ENCODE results near the gene EIF2B5.

Gene EIF2B5

DNA sequence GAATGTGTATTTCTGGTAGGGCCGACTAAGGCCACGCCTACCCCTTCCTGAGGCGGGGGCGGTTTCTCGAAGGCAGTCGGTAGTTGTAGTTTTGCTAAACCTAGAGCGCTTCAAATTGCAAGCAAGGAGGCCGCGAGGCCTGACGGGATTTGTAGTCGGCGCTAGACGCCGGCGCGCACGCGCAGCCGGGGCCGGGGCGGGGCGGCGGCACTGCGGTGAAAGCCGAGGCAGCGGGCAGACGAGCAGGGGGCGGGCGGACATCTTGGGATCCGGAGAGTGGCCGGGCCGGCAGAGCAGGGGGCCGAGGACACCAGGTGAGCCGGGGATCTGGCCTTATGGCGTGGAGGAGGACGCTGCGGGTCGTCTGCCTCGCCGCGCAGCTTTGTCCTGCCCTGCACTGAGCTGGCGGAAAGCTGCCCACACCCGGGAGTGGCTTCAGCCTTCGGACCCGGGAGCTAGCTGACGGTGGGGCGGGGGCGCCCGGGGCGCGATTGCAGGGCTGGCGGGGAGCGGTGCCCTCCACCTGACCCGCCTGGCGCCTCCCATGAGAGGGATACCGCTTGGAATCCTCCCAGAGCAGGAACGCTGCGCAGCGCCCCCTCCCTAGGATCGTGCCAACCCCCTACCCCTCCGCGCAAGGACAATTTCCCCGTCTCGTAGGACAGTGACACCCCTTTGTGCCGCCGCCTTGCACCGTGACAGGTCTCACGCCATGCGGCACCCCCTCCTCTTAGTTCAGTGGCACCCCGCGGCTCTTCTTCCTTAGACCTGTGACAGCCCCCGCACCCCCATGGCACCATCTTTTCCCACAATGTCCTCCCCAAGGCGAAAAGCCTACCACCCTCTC lies 39.7 kb downstream of the EIF2B5 start, which contains the start of gene AP2M1:
Gene AP2M1, plus strand, starts transcription at position 210 of the 847 bp plus-strand sequence. CDS start 2,139 bp downstream, outside the sequence.
- DNase-seq (ENCODE audit: low read depth), result peak; percentile 97

DNA sequence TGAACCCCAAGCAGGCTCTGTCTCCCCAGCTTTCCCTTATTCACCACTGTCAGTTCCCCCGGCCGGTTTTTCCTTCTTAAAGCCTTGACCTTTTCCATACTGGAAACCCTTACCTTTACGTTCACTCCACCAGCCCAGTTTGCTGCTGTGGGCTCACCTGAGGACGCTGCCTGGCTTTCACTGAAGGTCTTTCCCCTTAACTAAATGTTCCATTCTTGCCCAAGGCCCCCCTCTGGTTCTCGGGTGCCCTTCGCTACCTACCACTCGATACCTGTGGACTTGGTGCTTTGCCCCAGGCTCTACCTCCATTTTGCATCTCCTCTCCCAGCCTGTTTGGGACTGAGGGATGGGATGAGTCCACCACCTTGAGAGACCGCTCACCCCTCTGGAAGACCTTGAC lies 40.3 kb downstream of the EIF2B5 start:
- no peak for DNase-seq (ENCODE audit: low read depth)

DNA sequence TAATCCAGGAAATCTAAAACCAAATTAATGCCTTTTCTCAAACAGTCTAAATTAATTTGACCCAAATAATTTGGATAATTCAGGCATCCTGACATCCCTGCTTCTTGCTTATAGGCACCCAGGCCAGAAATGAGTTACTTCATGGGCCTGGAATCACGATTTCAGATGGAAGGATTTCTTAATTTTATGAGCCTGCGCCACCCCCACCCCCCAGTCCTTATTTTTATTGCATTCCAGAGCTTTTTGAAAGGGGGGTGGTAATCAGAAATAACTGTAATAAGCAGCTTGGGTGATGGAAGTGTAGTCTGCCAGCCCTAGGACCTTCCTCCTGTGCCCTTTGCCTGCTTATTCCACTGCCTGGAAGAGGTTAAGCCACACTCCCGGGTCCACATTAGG lies 40.8 kb downstream of the EIF2B5 start:
- no peak for DNase-seq (ENCODE audit: low read depth)

DNA sequence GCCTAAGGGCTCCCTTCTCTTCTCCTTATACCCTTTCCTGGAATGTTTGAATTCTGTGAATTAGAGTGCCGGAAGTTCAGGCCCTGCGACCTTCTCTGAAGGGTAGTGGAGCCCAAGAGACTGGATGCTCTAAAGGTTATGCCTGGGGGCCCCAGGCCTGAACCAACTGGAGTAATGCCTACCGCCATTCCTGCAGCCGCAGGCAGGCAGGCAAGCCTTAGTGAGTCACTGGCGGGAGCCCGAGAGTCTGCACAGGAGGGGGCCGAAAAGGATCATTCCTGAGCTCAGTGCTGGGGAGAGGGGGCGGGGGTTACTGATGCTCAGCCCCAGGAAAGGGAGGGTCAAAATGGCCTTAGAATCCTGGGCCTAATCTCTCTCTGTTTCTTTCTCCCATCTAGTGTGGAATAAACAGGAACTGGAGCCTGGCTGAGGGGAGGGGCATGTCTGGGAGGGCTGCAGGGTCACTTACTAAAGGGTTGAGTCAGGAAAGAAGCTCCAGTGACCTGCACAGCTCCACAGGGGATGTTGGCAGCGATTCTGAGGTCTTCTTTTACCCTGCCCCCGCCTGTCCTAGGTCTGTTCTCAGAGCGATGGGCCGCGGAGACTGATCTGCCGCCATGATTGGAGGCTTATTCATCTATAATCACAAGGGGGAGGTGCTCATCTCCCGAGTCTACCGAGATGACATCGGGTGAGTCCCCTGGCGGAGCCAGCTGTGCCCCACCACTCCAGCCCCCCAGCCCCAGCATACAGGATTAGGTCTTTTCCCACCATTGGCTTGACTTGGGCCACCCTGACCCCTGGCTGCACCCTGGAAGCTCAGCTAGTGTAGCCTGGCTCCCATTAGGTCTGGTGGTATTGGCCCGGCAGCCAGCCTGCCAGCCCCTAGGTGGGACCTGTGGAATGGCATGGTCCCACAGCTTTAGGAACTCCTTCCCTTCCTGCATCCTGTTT lies 41.5 kb downstream of the EIF2B5 start:
- DNase-seq (ENCODE audit: low read depth), result no peak

DNA sequence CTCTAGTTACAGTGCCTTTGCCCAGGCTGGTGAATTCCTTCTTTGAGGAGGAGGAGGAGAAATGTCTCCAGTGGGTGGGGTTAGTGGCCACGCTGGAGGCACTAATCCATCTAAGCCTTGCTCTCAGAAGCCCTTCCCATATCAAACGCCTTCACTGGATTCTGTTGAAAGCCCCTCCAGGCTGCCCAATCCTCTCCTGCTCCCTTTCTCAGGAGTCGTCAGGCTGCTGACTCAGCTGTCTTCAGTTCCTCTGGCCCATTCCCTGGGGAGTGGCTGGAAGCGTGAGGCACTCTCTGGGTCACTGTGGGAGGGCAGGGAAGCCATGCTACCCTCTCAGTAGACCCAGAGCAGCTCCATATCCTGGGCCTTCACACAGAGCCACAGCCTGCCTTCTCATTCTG lies 42.2 kb downstream of the EIF2B5 start:
- no peak for DNase-seq (ENCODE audit: low read depth)

DNA sequence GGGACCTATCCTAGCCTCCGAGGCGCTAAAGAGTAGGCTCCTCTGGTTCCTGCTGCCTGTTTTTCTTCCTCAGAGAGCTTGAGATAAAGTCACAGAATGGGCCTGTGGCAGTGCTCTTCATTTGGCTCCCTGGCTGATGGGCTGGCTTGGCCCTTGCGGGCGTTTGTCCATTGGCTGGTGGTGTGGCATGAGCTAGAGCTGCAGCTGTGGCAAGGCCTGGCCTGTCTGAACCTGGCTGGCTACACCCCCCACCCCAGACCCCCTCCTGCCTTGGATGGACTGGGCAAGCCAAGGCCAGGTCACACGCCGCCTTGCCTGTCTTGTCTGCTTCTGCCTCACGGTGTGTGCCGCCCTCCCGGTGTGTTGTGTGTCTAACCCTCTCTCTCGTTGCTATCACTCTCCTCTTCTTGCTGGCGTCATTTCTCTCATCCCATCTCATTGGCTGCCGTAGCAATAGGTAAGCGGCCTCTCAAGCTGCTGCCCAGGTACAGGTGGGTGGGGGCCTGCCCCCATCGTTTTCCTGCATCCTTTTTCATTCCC lies 42.7 kb downstream of the EIF2B5 start:
- DNase-seq (ENCODE audit: low read depth), result no peak

DNA sequence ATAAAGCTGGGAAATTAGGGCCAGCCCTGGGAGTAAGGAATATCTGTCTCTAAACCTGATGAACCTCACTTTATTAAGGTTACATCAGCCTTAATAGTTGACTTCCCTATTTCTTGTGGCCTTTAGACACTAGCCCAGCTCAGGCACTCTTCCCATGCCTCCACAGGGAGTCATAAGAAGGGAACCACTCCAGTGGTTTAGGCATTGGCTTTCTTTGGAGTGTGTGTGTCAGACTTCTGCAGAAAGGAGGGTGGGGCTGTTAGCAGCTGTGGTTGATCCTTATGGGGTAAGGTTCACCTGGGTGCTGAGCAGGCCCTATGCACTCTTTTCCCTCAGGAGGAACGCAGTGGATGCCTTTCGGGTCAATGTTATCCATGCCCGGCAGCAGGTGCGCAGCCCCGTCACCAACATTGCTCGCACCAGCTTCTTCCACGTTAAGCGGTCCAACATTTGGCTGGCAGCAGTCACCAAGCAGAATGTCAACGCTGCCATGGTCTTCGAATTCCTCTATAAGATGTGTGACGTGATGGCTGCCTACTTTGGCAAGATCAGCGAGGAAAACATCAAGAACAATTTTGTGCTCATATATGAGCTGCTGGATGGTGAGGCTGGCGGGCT lies 43.5 kb downstream of the EIF2B5 start:
- DNase-seq (ENCODE audit: low read depth), result no peak

DNA sequence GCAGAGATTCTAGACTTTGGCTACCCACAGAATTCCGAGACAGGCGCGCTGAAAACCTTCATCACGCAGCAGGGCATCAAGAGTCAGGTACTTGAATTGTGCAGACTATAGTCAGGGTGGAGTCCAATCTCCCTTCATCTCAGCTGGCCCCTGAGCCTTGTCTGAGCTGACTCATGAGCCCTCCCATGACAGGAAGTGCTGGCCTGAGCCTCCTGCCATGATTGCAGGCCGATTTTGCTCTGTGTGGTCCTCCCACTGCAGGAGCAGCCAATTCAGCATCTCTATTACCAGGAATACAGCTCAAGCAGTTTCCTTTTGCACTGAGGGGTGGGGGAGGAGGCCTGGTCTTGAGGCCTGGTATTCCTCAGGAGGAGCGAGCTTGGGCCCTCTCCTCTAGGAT lies 45.0 kb downstream of the EIF2B5 start:
- DNase-seq (ENCODE audit: low read depth), result no peak

DNA sequence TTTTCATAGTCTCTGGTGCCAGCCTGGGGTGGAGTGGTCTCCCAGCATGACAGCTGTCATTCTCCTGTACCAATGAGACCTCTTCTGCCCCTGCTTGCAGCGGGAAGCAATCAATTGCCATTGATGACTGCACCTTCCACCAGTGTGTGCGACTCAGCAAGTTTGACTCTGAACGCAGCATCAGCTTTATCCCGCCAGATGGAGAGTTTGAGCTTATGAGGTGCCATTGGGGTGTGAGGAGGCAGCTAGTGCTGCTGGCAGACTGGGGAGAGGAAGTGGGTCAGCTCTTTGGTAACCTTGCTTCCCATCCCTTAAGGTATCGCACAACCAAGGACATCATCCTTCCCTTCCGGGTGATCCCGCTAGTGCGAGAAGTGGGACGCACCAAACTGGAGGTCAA lies 46.4 kb downstream of the EIF2B5 start:
- no peak for DNase-seq (ENCODE audit: low read depth)

DNA sequence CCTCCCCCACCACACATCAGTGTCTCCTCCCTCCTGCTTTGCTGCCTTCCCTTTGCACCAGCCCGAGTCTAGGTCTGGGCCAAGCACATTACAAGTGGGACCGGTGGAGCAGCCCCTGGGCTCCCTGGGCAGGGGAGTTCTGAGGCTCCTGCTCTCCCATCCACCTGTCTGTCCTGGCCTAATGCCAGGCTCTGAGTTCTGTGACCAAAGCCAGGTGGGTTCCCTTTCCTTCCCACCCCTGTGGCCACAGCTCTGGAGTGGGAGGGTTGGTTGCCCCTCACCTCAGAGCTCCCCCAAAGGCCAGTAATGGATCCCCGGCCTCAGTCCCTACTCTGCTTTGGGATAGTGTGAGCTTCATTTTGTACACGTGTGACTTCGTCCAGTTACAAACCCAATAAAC lies 48.5 kb downstream of the EIF2B5 start:
- no peak for DNase-seq (ENCODE audit: low read depth)

DNA sequence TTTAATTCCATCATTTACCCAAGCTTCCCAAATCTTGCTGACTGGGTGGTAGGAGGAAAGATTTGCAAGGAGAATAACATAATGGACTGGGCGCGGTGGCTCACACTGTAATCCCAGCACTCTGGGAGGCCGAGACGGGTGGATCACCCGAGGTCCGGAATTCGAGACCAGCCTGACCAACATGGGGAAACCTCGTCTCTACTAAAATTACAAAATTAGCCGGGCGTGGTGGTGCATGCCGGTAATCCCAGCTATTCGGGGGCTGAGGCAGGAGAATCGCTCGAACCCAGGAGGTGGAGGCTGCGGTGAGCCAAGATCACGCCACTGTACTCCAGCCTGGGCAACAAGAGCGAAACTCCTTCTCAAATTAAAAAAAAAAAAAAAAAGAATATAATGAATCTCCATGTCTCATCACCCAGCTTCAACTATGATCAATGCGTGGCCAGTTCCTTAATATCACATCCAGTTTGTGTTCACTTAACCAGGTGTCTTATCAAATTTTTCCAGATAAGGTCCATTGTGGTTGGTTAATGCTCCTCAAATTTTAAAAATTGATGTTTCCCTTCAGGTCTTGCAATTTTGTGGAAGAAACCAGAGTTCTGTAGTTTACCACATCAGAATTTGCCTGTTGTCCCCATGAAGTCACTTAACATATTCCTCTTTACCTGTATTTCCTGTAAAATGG lies 49.5 kb downstream of the EIF2B5 start:
- no peak for DNase-seq (ENCODE audit: low read depth)

DNA sequence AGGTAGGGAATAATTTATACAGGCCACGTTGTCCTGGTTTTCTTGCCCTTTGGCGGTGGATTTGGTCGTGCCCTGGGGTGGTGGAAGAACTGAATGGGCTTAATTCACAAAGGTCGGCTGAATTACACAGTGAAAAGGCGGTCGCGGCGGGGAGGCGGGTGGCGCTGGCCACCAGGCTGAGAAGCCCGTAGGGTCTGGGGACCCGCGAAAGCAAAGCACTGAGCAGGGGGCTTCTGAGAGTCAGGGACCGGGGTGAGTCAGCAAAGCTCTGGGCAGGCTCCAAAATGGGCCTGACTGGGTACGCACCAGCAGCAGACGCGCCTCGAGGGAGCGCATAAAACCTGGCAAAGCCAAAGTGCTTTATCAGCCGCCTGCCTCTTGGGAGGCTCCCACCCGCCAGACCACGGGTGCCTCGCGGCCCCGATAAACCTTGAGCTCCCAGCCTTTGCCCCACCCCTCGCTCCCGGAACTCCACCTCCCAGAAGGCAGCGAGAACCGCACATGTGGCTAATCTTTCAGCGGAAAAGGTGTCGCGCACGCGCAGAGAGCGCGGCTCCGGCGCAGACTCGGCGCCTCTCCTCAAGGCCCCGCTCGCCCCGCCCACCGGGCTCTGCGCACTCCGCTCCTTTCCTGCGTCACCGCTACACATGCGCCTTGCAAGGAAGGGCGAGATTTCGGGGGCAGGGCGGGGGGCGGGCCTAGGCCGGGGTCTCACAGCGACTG lies 50.5 kb downstream of the EIF2B5 start:
- peak; percentile 99 for DNase-seq (ENCODE audit: low read depth)

DNA sequence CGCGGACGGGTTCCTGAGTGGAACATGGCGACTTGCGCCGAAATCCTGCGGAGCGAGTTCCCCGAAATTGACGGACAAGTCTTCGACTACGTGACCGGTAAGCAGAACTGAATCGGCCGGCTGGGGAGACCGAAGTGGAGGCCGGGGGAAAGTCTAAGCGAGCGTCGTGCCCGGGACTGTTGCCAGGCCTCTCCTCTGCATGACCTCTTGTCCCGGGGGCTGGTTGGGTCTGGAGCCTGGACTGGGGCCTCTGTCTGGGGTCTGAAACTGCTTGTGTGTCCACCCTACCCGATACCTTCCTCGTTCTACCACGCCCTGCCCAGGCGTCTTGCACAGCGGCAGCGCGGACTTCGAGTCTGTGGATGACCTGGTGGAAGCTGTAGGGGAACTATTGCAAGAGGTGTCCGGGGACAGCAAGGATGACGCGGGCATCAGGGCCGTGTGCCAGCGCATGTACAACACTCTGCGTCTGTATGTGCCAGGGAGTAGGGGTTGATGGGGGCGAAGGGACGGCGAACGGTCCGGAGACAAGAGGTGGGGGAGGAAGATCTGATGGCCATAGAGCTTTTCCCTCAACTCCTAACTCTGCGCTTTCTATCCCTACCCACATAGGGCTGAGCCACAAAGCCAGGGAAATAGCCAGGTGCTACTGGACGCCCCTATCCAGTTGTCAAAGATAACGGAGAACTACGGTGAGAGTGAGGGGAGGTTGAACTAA lies 51.2 kb downstream of the EIF2B5 start, which contains the start of gene ABCF3:
Gene ABCF3, plus strand, starts transcription at position 16 of the 718 bp plus-strand sequence. Its CDS starts 9 bp downstream, at position 25.
- DNase-seq (ENCODE audit: low read depth), result no peak

DNA sequence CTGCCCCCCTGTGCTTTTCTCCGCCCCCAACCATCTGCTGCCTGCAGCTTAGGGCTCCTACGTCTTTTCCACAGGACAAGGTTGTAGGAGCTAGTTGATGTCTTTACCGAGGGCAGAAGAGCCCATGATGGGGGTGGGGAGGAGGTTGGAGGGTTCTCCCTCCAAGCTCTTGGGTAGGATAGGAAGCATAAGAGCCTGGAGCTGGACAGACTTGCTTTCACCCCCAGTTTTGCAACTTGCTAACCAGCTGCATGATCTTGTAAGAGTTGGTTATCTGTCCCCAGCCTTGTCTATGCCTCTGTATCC lies 51.7 kb downstream of the EIF2B5 start:
- DNase-seq (ENCODE audit: low read depth), result no peak

DNA sequence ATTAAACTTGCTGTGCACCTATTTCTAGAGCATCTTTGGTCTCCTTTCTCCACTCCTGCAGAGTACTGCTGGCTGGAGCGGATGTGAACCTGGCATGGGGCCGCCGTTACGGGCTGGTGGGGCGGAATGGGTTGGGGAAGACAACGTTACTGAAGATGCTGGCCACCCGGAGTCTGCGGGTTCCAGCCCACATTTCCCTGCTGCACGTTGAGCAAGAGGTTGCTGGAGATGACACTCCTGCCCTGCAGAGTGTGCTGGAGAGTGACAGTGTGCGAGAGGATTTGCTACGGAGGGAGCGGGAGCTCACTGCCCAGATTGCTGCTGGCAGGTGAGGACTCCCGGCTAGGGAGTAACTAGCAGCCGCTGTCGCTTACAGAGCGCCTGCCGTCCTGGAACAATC lies 52.9 kb downstream of the EIF2B5 start:
- DNase-seq (ENCODE audit: low read depth), result no peak

DNA sequence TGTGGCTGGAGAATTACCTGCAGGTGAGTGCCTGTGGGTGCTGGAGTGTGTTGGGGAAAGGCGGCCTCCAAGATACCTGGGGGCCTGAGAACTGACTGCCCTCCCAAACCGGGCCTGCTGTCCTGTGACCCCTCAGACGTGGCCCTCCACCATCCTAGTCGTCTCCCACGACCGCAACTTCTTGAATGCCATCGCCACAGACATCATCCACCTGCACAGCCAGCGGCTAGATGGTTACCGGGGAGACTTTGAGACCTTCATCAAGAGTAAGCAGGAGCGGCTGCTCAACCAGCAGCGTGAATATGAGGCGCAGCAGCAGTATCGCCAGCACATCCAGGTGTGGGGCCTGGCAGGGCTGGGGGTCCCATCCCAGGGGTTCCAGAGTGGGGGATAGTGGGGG lies 54.3 kb downstream of the EIF2B5 start:
- no peak for DNase-seq (ENCODE audit: low read depth)

DNA sequence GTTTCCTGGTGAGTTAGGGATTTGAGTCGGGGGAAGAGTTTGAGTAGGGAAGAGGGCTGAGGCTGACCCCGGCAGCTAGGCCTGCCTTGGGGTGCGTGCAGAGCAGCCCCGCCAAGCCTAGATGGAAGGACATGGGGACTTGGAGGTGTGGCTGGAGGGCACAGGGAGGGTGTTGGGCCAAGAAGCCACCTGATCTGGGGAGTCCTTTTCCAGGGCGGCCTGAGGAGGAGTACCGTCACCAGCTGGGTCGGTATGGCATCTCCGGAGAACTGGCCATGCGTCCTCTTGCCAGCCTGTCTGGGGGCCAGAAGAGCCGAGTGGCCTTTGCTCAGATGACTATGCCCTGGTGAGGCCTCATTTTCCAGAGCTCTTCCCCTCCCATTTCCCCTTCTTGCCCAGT lies 57.7 kb downstream of the EIF2B5 start:
- no peak for DNase-seq (ENCODE audit: low read depth)

DNA sequence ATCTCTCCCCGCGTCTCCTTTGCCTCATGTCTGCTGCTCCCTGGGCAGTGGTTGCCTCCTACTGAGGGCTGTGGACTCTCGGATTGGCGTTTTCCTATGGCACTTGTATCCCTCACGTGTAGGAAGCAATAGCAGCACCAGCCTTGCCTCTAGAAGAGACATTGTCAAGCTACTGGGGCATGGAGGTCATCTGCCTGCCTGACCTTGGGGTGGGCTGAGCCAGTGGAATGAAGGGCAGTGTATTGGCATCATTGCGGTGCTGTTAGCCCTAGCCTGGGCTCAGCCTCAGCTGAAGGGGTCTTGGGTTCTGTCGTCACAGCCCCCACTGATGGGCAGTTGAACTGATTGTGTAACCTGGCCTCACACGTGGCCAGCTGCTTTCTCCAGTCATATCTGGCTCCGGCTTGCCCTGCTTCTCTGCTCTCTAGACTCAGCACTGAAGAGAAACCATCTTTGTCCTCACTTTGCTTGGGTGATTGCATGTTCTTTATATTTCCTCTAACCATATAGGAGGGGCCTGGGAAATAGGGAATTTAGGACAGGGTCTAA lies 58.9 kb downstream of the EIF2B5 start:
- no peak for DNase-seq (ENCODE audit: low read depth)

Data from activated T-helper 9 cell treated with anti-CD3 and anti-CD28 coated beads, Interleukin-2, amount 50 U/mL, for 16 hours (primary cell).